ENCODE measurements around the gene RBMS2.

DNA sequence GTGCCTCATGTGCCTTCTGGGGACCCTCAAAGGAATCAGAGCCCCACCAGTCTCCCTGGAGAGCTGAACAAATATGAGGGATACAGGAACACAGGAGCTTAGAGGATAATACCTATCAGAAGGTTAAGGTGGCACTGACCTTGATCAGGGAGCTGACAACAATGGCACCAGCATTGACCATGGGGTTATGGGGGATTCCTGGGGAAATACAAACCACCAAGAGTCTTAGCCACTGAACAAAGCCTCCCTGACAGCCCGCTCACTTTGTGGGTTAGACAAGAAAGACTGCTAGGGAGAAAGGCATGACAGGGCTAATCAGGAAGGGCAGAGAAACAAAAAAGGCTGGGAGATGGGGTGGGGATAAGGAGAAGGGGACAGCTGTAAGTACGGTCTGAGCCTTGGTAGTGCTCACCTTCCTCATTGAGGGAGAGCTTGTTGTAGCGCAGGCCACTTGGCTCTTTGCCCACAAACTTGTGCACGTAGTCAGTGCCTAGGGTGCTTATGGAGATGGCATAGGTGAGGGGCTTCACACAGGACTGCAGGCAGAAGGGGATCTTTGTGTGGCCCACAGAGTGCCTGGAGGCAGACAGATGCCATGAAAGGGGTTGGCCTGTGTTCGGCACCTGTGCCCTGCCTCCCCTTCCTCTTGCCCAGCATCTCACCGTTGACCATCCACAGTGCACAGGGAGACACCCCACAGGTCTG lies 43.9 kb upstream of the RBMS2 start:
- TF ChIP-seq, protein P1, sequence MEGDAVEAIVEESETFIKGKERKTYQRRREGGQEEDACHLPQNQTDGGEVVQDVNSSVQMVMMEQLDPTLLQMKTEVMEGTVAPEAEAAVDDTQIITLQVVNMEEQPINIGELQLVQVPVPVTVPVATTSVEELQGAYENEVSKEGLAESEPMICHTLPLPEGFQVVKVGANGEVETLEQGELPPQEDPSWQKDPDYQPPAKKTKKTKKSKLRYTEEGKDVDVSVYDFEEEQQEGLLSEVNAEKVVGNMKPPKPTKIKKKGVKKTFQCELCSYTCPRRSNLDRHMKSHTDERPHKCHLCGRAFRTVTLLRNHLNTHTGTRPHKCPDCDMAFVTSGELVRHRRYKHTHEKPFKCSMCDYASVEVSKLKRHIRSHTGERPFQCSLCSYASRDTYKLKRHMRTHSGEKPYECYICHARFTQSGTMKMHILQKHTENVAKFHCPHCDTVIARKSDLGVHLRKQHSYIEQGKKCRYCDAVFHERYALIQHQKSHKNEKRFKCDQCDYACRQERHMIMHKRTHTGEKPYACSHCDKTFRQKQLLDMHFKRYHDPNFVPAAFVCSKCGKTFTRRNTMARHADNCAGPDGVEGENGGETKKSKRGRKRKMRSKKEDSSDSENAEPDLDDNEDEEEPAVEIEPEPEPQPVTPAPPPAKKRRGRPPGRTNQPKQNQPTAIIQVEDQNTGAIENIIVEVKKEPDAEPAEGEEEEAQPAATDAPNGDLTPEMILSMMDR (IDR thresholded peaks at IDR 0.05), result no peak
- no peak for TF ChIP-seq POLR2A (IDR thresholded peaks at IDR 0.05)

All from uterus (tissue), 2 donors.